Cardiac fibroblast (primary cell): ENCODE results near the gene ZNF254.
A peak's percentile ranks its signal among the peaks of the same experiment; 100 is the strongest.

Experiments used
- DNase-seq, 2 donors: peaks; one replicate each; pipeline versions ENCODE4 v3.0.0 to v3.0.0-alpha.2; 2010; ENCODE audit warnings: low read depth in 2 of 2
- H3K4me3 ChIP-seq, 2 donors: replicated peaks in 1 of 2; 1 replicate in 1 of 2; 2 replicates in 1 of 2; pipeline ENCODE4 v1.5.1; 2011; ENCODE audit warnings: low read depth in 2 of 2, low read length in 2 of 2, mild to moderate bottlenecking in 2 of 2, moderate library complexity in 1 of 2
- CTCF ChIP-seq: IDR thresholded peaks from one replicate; pipeline ENCODE4 v1.5.1; 2011; ENCODE audit warnings: low read depth, mild to moderate bottlenecking, low read length, inconsistent platforms

ZNF254 gene

GRCh38 chr19:24052811-24053210 is 34.2 kb upstream of the ZNF254 start:
- no peak for TF ChIP-seq CTCF
- no peak overlapping the region for H3K4me3 ChIP-seq
- DNase-seq, result peak; percentile 29 to 42

- no peak for DNase-seq
- no peak overlapping the region for H3K4me3 ChIP-seq
- no peak for TF ChIP-seq CTCF
Observed at GRCh38 chr19:24053601-24054000, 33.4 kb upstream of the ZNF254 start.

- TF ChIP-seq CTCF, result no peak
- DNase-seq, result peak in 1 of 2 donors; percentile 94
- H3K4me3 ChIP-seq, result no peak overlapping the region
Observed at GRCh38 chr19:24054044-24054935, 32.7 kb upstream of the ZNF254 start.

- no peak for TF ChIP-seq CTCF
- no peak overlapping the region for H3K4me3 ChIP-seq
- no peak for DNase-seq
Observed at GRCh38 chr19:24055548-24055947, 31.4 kb upstream of the ZNF254 start.

- H3K4me3 ChIP-seq, result no peak overlapping the region
- no peak for TF ChIP-seq CTCF
- no peak for DNase-seq
Observed at GRCh38 chr19:24057144-24057543, 29.8 kb upstream of the ZNF254 start.

- DNase-seq, result no peak
- TF ChIP-seq CTCF, result no peak
- H3K4me3 ChIP-seq, result no peak overlapping the region
Observed at GRCh38 chr19:24059563-24060295, 27.3 kb upstream of the ZNF254 start.
